Left kidney (tissue), 2 donors: ENCODE data around the gene ZNF532. TPM values are rescaled to one million over a fixed set of nuclear protein-coding genes. Genes with fewer than 3 reads are reported as not detected.

ENCODE experiments used
- DNase-seq: peaks from one replicate; pipeline ENCODE4 v3.0.0-alpha.2; 2013
- polyA plus RNA-seq: library from polyadenylated mRNA; unstranded; fragments of 120-200 nt; gene quantifications from one replicate; pipeline ENCODE4 v1.2.1, GENCODE V29; 2013; ENCODE audit not compliant: insufficient read length

Gene ZNF532
- polyA plus RNA-seq, 1 donor, result 112 TPM

DNA sequence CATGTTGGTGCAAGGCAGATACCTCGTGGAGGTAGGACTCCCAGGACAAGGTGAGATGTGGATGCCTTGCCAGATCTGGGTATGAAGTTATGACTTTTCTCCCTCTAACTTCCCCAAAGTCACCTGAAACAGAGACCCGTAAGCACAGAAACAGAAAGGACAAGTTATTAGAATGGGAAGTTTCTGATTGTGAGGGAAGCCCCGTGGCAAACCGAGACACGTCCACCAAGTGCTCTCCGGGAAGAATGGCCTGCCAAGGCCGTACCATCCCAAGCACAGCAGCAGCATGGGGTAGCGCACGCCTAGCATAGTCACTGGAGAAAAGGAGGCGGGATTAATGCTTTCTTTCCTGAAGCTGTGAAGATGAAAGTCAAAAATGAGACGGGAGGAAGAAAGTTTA, 110.6 kb downstream of the ZNF532 start:
- no peak for DNase-seq

DNA sequence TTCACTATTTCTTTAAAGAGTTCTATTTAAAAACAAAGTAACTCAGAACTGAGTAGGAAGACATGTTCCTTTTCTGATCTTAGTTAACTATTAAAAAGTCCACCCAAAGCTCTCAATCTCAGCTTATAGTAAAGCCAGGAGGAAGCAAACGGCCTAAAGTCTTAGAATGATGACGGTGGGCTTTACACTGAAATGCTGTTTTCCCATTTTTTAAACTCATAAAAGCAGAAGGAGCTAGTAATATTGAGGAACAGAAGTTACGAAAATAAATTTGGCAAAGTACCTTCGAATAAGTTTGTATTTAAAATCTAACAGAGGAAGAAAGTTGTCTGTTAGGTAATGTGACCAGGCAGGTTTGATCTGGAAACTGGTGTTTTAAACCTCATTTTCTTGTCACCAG, 111.1 kb downstream of the ZNF532 start:
- no peak for DNase-seq

DNA sequence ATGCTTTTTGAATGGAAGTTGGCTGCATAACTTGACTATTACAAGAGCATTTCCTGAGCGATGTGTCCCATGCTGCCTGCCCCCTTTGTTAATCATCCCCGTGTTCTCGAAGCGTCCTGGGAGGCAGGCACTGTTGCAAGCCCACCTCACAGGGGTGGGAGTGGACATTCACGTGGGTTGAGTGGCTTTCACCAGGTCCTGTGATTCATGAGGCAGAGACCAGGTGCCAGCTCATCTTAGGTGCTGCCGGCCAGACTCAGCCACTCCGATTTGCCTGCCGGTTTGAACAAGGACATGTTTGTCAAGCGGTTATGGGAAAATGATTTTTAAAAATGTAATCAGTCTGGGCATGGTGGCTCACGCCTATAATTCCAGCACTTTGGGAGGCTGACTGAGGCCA, 112.5 kb downstream of the ZNF532 start:
- DNase-seq, result no peak

DNA sequence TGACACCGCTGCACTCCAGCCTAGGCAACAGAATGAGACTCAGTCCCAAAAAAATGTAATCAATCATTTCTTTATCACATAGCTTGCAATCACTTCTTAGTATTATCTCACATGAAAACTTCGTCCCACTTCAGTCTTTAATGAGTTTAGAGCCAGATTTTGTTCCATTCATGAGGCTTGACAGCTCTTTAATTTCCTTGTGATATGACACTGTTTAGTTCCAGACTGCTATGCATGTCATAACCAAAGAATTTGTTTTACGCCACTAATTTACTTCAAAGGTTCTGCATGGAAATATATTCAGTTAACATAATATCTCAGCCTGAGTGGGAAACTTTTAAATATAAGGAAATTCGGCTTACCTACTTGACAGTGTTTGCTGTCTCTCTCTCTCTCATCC, 113.1 kb downstream of the ZNF532 start:
- no peak for DNase-seq

DNA sequence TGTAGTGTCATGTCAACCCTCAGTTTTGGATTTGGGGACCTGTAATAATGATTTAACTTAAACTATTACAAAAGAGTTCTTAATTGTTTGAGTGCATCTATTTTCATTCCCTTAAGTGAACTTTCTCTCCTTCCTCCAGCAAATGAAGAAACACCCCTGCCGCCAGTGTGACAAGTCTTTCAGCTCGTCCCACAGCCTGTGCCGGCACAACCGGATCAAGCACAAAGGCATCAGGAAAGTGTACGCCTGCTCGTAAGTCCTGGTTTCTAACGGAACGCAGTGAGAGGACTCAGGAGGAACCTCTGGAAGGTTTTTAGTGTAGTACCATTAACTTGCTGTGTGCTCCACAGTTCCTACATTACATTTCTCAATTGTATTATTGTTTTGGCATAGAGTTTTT, 114.2 kb downstream of the ZNF532 start:
- no peak for DNase-seq

DNA sequence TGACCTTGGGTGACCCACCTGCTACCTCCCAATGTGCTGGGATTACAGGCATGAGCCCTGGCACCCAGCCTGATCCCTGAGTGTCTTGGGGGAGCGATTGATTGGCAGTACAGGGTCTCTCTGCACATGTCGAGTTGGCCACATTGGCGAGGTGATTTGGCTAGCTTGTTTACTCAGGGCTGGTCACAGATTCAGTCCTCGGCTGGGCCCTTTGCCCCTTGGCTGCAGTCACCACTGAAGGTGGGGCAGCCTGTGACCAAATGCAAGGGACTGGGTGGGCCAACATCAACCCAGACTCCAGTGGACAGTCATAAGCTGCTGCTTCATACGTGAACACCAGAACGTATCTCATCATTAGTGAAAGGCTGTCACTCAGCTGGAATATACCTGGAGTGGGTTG, 114.9 kb downstream of the ZNF532 start:
- no peak for DNase-seq

DNA sequence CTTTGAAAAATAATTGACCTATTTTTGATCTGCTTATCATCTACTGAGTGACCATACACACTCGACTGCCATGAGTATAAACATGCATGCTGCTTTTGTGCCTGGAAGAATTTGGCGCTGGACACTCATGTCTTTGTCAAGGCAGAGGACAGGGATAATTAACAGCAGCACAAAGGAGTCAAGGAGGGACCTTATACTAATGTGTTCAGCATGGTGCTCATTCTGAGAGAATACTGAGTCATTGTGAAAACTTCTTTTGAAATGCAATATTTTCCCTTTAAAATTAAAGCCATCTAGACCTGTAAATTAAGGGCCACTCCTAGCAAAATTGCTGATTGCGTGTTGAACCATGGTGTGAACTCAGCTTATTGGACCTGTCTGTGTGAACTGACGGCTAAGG, 116.3 kb downstream of the ZNF532 start:
- no peak for DNase-seq

DNA sequence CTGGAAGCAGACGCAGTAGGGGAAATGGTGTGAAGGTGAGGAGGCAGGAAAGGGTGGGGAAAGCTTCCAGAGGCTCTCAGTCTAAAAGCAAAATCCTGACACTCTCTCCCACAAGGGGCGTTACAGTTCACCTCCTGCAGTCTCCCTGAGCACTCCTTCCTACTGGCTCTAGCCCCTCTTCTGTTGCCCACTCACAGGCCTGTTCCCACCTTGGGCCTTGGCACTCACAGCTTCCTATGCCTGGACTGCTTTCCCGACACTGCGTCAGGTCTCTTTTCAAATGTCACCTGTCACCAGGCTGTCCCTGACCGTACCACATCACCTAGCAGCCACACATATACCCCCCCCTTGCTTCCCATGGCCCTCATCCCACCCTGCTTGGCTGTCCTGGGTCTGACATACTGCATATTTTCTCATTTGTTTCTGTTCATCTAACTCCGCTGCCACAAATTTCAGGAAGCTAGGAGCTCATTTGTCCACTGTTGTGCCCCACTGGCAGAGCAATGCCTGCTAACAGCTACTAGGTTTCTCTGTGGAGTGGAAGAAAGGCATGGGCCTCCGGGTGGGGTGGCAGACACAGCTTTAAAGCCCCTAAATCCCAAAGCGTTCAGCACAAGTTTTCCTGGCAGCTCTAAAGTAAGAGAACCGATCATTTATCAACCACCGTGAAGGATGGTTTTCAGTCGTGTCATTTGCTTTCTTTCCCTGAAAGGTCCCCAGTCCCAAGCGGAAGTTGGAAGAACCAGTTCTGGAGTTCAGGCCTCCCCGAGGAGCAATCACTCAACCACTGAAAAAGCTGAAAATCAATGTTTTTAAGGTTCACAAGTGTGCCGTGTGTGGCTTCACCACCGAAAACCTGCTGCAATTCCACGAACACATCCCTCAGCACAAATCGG, 118.8 kb downstream of the ZNF532 start:
- DNase-seq, result no peak

DNA sequence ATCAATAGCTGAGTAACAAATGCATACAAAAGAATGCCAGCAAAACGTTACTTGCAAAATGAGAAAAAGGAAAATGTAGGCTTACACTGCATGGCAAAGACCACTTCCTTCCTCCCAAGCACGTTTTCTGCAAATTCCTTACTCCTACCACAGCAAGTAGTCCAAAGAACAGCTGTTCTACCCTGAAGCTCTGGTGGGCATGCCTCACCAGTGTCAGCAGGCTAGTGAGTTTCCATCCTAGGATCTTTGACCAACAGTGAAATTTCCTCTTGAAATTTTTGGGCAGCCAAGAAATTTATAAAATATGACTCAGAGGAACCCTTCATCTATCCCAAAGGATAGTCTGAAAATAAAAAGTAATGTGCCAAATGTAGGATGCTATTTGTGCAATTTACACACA, 123.9 kb downstream of the ZNF532 start:
- no peak for DNase-seq

DNA sequence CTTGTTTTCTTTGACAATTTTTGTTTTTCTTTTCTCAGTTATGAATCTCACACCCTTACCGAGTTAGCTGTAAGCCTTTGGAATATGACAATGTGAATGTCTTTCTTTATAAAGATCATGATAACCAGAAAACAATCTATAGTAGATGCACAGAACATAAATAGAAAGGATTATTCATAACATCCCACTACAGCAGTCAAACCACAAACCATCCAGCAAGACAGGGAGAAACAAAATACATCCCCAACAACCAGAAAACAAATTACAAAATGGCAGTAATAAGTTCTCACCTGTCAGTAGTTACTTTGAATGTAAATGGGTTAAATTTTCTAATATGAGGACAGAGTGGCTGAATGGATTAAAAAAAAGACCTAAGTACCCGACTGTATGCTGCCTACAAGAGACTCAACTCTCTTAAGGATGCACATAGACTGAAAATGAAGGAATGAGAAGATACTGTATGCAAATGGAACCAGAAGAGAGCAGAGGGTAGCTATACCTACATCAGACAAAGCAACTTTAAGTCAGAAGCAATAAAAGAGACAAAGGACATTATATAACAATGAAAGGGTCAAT, 124.6 kb downstream of the ZNF532 start:
- DNase-seq, result no peak

DNA sequence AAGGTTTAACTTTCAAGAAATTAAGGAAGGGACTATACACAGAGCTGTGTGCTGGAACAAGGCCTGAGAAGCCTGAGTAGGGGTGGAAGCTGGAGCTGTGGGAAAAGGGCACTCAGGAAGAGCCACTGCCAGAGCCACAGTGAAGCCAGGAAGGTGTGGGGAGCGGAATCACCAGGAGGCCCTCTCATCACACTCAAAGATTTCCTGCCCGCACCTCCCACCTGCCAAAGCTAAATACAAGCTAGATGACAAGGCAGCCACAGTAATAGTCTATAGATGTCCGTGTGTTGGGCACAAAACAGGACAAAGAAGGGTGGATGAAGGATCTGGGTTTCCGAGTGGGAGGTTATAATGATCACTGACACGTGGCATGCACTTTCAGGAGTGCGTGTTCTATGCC, 126.0 kb downstream of the ZNF532 start:
- no peak for DNase-seq

DNA sequence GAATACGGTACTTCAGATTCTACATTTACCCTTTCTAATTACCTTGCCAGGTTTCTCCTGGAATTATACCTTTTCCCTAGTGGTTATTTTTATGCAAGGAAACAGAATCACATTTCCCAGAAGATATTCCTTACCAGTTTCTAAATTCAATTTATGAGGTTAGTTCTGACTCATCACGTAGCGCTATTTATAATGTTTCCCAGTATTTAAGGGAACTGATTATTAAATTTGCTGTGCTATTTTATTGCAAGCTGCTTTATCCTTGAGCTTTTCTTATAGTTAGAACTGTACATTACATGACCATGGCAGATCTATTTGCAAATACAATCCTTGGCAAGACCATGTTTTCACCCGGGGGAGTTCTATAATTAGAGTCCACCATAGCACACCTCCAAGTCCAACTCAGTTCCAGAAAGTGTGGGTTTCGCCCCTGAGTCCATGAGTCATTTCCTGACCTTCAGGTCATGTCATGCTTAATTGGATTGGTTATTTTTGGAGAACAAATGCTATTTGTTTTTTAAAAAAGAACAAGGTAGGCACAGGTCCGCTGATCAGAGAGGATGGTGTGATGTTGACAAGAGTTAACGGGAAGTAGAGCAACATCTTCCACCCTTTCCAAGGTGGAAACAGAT, 126.6 kb downstream of the ZNF532 start:
- DNase-seq, result no peak

DNA sequence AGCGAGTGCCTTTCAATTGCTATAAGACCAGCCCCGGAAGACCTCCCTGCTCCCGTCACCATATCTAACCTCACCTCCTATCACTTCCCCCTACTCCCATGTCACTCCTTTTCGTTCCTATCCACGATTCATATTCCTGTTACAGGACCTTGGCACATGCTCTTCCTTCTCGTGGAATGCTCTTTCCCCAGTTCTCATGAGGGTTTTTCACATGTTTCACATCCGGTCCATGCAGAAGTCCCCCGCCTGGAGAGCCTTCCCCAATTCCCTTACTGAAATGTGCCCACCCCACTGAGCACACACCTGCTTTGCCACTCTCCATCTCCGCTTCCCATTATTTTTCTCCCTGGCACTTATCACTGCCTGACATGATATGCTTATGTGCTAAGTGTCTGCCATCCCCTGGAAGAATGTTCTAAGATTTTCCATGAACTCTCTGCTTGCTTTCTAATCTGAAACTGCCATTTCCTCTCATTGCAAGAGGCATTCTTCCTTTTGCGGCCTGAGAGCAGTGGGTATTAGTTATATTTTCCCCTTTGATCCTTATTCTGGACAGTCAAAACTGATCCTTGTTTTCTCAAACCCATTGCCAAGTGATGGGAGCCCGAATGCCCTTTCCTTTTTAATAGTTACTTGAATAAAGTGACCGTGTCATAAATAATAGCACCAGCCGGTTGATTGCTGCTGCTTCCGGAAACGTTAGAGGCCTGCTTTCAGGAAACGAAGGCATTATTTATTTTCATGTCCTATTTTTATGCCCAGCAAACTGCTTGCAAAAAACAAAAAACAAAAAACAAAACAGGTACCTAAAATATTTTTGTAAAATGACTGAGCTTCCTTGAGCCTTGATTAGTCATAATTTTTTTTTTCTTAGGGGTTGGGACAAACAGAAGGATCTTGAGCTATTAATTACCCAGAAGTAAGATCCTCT, 127.9 kb downstream of the ZNF532 start:
- no peak for DNase-seq

DNA sequence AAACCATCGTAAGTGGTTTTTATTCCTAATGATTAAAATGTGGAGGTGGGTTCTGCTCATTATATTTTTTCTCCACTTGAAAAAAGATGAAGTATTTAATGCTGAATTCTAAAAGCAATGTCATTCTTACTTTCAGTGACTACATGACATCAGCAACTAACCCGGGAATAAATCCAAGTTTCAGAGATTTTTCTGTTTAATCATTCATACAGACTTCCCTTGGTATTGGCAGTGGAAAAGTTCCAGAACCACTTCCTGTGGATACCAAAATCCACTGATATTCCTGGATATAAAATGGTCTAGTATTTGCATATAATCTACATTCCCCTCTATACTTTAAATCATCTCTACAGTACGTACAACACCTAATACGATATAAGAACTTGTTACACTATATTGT, 128.6 kb downstream of the ZNF532 start:
- DNase-seq, result no peak

DNA sequence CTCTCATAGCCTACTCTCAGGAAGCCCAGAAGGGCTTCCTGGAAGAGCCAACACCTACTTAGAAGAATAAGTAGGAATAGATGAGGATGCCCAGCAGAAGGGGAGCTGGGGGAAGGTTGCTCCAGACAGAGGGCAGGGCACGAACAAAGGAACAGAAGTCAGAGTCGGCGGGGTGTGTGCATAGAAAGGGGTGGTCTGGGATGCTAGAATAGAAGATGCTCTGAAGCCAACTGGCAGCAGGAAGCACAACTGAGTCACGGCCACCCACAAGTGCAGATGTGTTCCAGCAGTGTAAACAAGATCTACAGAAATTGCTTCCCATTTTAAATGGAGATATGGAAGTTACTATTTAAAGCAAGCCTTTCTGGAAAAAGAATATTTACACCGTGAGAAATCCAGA, 131.0 kb downstream of the ZNF532 start:
- DNase-seq, result no peak

DNA sequence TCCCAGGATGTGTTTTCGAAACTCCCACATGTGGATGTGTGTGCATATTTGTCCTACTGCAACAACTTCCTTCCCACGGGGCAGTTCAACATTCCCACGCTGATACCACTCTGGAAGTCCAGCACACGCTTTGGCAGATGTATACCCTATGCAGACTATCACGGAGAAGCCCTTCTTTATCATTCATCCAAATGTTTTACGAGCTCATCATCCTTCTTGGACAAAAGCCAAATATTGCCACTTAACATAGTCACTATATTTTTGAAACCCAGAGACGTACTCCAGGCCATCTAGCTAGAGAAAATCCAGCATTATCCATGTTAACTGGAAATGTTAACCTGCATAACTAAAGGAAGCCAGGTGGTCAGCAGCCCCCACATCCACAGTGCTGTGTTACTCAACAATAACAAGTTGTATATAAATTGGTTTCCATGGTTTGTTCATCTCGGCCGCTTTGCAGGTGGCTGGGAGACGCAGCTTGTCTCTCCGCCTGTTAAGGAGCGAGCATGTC, 131.5 kb downstream of the ZNF532 start:
- no peak for DNase-seq

DNA sequence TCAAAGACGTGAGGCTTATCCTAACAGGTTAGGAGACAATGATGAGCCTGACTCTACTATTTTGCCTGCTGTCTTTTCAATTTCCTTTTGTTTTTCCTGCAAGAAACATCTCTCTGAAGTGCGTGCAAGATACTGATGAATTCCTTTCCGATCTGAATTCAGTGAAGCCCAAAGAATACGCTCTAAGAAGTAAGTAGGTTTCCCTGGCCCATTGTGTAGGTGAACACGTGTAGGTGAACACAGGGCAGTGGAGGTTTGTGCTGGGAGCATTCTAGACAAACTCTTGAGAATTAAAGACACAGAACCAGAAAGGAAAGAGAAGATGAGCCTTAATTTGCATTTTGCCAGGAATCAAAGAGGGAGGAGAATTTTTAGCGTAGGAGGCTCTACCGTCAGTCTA, 132.0 kb downstream of the ZNF532 start:
- no peak for DNase-seq

DNA sequence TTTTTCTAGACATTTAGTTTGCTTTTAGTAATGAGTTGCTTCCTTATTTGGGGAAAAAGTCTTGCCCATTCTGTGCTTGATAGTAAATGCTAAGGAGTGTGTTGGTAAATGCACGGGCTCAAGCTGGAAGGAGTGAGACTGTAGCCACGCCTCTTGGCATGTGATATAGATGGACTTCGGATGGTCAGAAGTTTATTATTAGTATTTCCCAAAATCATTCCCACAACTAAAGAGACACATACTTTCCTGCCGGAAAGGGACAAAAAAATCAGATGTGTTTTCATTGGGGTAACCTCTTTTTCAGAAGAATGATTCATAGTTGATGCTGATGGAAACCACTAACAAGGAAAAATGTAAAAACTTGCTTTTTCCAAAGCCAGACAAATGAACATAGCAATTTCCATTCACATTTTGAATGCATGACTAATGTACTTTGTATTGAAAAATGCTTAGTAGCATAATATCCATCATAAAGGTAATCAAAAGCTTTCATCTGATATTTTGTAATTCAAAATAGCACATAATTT, 133.2 kb downstream of the ZNF532 start:
- no peak for DNase-seq

DNA sequence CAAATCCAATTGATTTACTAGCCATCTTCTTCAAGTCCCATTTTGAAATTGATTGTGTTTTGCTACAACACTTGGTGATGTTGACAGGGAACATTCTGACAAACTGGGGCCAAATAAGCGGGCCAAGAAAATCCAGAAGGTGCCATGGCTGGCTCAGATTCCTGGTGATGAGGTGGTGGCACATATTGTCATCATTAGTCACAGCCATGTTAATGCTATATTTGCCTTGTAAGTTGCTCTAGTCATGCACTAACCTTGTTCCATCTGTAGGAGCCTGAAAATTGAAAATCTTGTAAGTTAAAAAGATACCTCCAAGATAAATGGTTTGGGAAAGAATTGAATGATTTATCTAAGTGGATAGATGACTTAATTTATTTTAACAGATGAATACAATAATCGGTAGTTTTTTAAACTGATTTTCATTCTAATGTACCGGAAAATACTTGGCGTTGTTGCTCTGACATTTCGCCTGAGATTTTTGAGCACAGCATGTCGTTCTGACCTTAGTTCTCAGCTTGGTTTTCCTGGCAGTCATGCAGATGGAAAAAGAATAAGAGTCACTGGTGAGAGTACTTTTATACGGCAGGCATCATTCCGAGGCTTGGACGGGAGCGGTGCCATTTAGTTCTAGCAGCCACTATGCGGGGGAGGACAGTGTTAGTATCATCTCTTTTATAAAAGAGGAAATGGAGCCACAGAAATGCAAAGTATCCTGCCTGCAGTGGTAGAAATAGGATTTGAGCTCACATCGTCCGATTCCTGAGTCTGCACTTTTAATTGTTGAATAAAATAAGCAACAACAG, 133.9 kb downstream of the ZNF532 start:
- DNase-seq, result no peak

DNA sequence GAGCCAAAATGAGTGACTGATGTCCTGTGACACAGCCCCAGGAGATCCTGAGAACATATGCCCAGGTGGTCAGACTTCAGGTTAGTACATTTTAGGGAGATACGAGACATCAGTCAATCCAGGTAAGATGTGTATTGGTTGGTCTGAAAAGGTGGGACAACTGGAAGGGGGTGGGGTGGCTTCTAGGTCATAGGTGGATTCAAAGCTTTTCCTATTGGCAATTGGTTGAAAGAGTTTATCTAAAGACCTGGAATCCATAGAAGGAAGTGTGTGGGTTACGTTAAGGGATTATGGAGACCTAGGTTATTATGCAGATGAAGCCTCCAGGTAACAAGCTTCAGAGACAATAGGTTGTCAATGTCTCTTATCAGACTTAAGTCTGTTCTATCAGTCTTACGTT, 136.5 kb downstream of the ZNF532 start:
- DNase-seq, result no peak

DNA sequence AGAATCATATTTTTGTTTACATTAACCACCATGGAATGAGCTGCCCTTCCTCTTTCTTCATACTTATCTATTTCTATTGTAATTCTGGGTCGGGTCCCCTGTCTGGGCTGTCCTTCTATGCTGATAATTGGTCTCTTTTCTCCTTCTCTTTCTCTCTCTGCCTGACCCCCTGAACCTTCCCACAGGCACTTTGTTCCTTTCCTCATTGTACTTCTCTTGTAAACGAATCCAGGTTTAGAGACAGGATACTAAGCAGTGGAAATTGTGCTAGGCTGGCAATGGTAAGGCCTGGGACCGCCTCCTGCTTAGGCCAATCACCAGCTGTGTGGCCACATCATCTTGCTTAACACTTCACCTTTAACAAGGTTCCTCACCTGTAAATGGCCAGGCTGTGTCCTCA, 137.0 kb downstream of the ZNF532 start:
- DNase-seq, result no peak
